HUES48 (cell line): ENCODE measurements around the gene AP2B1.

ENCODE experiments used
- H3K27ac ChIP-seq: one replicate; pipeline ENCODE4 v1.7.0; 2013; ENCODE audit warnings: low read depth, low read length, inconsistent platforms
- H3K27me3 ChIP-seq: 2 replicates; pipeline ENCODE4 v1.6.1; 2013; ENCODE audit warnings: mild to moderate bottlenecking, low read length; ENCODE audit not compliant: control insufficient read depth, insufficient read depth
- H3K36me3 ChIP-seq: 2 replicates; pipeline ENCODE4 v1.6.1; 2013; ENCODE audit warnings: low read length; ENCODE audit not compliant: control insufficient read depth, insufficient read depth
- H3K4me1 ChIP-seq: 2 replicates; pipeline ENCODE4 v1.6.1; 2013; ENCODE audit warnings: mild to moderate bottlenecking, low read length; ENCODE audit not compliant: control insufficient read depth, insufficient read depth
- H3K4me3 ChIP-seq: 2 replicates; pipeline ENCODE4 v1.5.1; 2013; ENCODE audit warnings: mild to moderate bottlenecking, low read depth, low read length
- H3K9ac ChIP-seq: 2 replicates; pipeline ENCODE4 v1.6.1; 2013; ENCODE audit warnings: mild to moderate bottlenecking, low read depth, low read length, moderate library complexity
- H3K9me3 ChIP-seq: 2 replicates; pipeline ENCODE4 v1.6.1; 2013; ENCODE audit warnings: low read length; ENCODE audit not compliant: control insufficient read depth, insufficient read depth

AP2B1 gene

GRCh38 chr17:35575759-35576158 is 11.4 kb upstream of the AP2B1 start:
- Histone ChIP-seq H3K27ac (no peak overlapping the region), H3K9me3 (no peaks in the 10 kb centered on the region), H3K9ac (no peak overlapping the region), H3K27me3 (no peaks in the 10 kb centered on the region), H3K4me3 (no peak overlapping the region), H3K4me1 (peaks cover 3% of the 10 kb centered on the region; the same call in 1 of the 2 replicates), H3K36me3 (peaks cover 30% of the 10 kb centered on the region)

DNA sequence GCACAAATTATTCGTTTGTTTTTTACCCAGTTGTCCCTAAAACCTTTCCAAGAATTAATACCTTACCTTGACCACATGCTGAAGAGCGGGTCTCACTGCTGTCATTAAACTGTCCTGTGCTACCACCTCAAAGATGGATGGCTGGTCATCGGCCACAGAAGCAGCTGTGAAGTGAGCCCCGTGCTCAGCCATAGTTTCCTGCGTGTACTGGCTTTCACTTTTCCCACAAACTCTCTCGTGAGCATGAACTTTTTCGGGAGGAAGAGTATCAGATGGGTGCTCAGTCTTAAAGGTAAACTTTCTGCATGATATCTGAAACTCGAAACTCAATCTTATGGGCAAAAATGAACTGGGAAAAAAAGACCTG is 9.3 kb upstream of the AP2B1 start:
- H3K9ac ChIP-seq: peak overlapping the region; percentile 27
- peak overlapping the region; percentile 98 for H3K4me3 ChIP-seq
- H3K27me3 ChIP-seq: no peaks in the 10 kb centered on the region
- peaks cover 3% of the 10 kb centered on the region; the same call in 1 of the 2 replicates for H3K4me1 ChIP-seq
- no peaks in the 10 kb centered on the region for H3K9me3 ChIP-seq
- H3K36me3 ChIP-seq: peaks cover 25% of the 10 kb centered on the region
- peak overlapping the region; percentile 93 for H3K27ac ChIP-seq

- H3K27ac ChIP-seq: peak within 1 kb of the TSS; percentile 93
Observed at GRCh38 chr17:35578197-35578928, 8.8 kb upstream of the AP2B1 start, which contains the start of gene PEX12. PEX12 (minus strand) TSS chr17:35578571; CDS start chr17:35578021, 550 bp downstream.

DNA sequence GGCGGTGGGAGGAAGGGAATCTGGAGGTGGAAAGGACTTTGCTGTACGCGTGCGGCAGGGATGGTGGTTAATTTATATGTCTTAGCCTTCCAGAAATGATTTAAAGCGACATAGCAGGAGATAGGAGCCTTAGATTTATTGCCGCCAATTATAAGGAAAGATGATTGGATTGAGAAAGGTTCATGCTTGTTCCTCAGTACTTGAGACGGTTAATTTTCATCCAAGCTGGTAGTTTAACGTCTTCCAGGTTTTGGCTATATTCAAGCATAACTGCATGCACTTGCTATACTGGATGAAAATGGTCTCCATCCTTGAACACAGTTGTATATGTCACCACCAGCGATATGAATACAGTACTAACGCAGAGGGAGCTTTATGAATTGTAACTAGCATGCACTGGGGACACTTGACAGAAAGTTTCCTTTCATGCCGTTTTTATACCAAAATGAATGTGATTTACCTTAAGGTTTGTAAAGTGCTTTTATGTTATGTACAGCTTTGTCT is 8.1 kb upstream of the AP2B1 start:
- Histone ChIP-seq H3K9ac (peak overlapping the region; percentile 96), H3K4me1 (peaks cover 3% of the 10 kb centered on the region; the same call in 1 of the 2 replicates), H3K9me3 (no peaks in the 10 kb centered on the region), H3K27me3 (no peaks in the 10 kb centered on the region), H3K27ac (peak overlapping the region; percentile 93), H3K36me3 (peaks cover 19% of the 10 kb centered on the region), H3K4me3 (peak overlapping the region; percentile 98)

More at GRCh38 chr17:35578197-35578928, 8.8 kb upstream of the AP2B1 start, which contains the start of gene PEX12:
- Histone ChIP-seq H3K9me3 (no peaks in the 10 kb centered on the region), H3K4me1 (peaks cover 3% of the 10 kb centered on the region; the same call in 1 of the 2 replicates), H3K9ac (peak within 1 kb of the TSS; percentile 96), H3K4me3 (peak within 1 kb of the TSS; percentile 98), H3K27me3 (no peaks in the 10 kb centered on the region), H3K36me3 (peaks cover 24% of the 10 kb centered on the region)

DNA sequence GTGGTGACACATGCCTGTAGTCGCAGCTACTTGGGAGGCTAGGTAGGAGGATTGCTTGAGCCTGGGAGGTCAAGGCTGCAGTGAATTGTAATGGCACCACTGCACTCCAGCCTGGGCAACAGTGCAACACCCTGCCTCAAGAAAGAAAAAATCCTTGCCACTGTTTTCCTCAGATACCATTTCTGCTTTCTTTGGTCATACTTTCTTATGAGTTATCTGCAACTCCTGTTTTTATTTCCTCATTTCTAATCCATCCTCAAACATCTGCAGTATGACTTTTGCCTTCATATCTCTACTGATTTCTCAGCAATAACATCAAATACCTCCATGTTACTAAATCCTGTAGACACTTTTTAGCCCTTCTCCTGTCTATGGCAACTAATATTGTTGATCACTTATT is 3.1 kb upstream of the AP2B1 start:
- Histone ChIP-seq H3K9ac (no peak overlapping the region), H3K27me3 (no peaks in the 10 kb centered on the region), H3K9me3 (no peaks in the 10 kb centered on the region), H3K4me1 (peaks cover 17% of the 10 kb centered on the region), H3K4me3 (no peak overlapping the region), H3K27ac (no peak overlapping the region), H3K36me3 (no peaks in the 10 kb centered on the region)

- no peaks in the 10 kb centered on the region for H3K36me3 ChIP-seq
- H3K9ac ChIP-seq: peak overlapping the region; percentile 79
- peaks cover 21% of the 10 kb centered on the region for H3K4me1 ChIP-seq
- peak overlapping the region; percentile 85 for H3K4me3 ChIP-seq
- H3K27me3 ChIP-seq: no peaks in the 10 kb centered on the region
- H3K9me3 ChIP-seq: no peaks in the 10 kb centered on the region
- H3K27ac ChIP-seq: peak overlapping the region; percentile 95
Observed at GRCh38 chr17:35586569-35587073, 501 bp upstream of the AP2B1 start.

GRCh38 chr17:35588196-35588920 is 1.2 kb downstream of the AP2B1 start:
- H3K9me3 ChIP-seq: no peaks in the 10 kb centered on the region
- H3K4me3 ChIP-seq: peak overlapping the region; percentile 85
- H3K9ac ChIP-seq: peak overlapping the region; percentile 86
- peaks cover 21% of the 10 kb centered on the region for H3K4me1 ChIP-seq
- peak overlapping the region; percentile 95 for H3K27ac ChIP-seq
- H3K27me3 ChIP-seq: no peaks in the 10 kb centered on the region
- no peaks in the 10 kb centered on the region for H3K36me3 ChIP-seq

DNA sequence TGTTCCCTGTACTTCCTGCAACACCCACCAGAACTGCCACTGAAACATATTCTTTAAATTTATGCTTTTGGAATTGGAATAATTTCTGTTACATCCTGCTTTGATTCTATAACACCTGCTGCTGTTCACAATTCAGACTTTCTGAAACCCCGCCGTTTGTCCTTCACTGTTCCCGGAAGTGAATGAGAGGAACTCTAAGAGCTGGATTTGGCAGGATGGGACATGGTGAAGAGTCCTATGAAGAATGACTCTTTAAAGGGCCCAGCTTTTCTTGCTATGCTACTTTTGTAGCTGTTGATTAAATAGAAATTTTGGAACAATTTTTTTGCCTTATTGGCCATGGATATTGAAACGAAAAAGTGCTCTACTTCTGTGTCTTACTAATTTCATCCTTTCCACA is 8.9 kb downstream of the AP2B1 start:
- H3K4me3 ChIP-seq: no peak overlapping the region
- H3K27me3 ChIP-seq: no peaks in the 10 kb centered on the region
- no peak overlapping the region for H3K27ac ChIP-seq
- no peaks in the 10 kb centered on the region for H3K9me3 ChIP-seq
- H3K9ac ChIP-seq: no peak overlapping the region
- H3K36me3 ChIP-seq: peaks cover 71% of the 10 kb centered on the region
- H3K4me1 ChIP-seq: no peaks in the 10 kb centered on the region

DNA sequence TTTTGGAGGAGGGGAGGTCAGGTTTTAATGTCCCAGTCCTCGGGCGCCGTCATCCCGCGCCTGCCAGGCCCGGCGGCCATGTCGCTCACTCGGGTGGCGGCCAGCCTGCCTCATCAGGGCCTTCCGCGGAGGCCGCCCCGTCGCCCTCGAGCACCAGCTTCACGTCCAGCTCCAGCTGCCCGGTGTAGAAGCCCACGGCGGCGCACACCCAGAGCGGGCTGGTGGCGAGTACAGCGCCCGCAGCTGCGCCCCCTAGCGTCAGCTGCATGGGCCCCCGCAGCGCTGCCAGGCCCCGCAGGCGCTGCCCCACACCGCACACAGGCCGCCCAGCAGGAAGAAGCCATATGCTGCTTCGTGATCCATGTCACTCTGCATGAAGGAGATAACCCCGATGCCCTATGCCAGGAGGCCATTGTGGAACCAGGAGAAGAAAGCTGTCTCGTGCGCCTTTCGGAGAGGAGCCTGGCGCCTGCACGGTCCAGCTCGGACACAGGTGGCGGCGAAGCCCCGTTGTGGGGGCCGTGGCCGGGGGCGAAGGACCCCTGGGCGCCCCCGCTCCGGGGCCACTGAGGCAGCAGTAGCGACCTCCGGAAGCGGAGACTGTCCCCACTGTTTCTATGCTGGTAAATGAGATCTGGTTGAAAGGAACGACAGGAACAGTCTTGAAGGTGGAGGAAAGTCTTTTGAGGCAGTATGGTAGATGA is 9.6 kb downstream of the AP2B1 start:
- Histone ChIP-seq H3K9me3 (no peaks in the 10 kb centered on the region), H3K27me3 (no peaks in the 10 kb centered on the region), H3K4me1 (no peaks in the 10 kb centered on the region), H3K27ac (no peak overlapping the region), H3K36me3 (peaks cover 75% of the 10 kb centered on the region), H3K4me3 (no peak overlapping the region), H3K9ac (no peak overlapping the region)

DNA sequence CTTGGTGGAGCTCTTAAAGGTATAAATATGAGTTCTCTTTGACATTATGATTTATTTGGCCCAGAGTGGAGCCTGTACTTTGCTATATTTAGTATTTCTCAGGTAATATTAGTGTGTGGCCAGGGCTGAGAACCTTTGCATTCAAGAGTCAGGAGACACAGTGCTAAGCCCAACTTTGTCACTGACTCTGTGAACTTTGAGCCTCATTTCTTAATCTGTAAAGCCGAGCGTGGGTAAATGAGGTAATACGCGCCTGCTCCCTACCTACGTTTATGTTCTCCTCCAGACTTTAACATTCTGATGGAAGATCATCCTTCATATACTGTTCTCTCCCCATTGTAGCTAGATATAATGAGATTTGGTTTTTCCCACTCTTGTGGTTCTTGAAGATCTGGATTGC is 10.5 kb downstream of the AP2B1 start:
- no peaks in the 10 kb centered on the region for H3K27me3 ChIP-seq
- peaks cover 84% of the 10 kb centered on the region for H3K36me3 ChIP-seq
- no peak overlapping the region for H3K9ac ChIP-seq
- H3K4me3 ChIP-seq: no peak overlapping the region
- H3K27ac ChIP-seq: no peak overlapping the region
- no peaks in the 10 kb centered on the region for H3K4me1 ChIP-seq
- no peaks in the 10 kb centered on the region for H3K9me3 ChIP-seq
